ENCODE results near the gene TPSB2.
"Not testable (repeated sequence)": the region's sequence is repeated elsewhere in the genome, so short reads cannot be mapped to it uniquely, and the experiment has no call there.

TPSB2 gene

GRCh38 chr16:1260101-1260680 lies 30.2 kb upstream of the TPSB2 start:
- H3K4me3 ChIP-seq (ENCODE audit: low read depth, low read length), result no peak overlapping the region
- H3K27ac ChIP-seq (ENCODE audit: low read depth, low read length), result no peak overlapping the region
- H3K4me1 ChIP-seq (ENCODE audit: control insufficient read depth, insufficient read depth, low read length), result peaks cover 3% of the 10 kb centered on the region; the same call in 1 of the 2 replicates
- H3K9ac ChIP-seq (ENCODE audit: low read length), result no peak overlapping the region
- H3K27me3 ChIP-seq (ENCODE audit: control insufficient read depth, insufficient read depth, low read length), result peaks cover 68% of the 10 kb centered on the region
- H3K9me3 ChIP-seq (ENCODE audit: control insufficient read depth, insufficient read depth, low read depth, low read length), result peaks cover 7% of the 10 kb centered on the region; the same call in 1 of the 2 replicates
- H3K36me3 ChIP-seq (ENCODE audit: control insufficient read depth, insufficient read depth, low read length), result no peaks in the 10 kb centered on the region

DNA sequence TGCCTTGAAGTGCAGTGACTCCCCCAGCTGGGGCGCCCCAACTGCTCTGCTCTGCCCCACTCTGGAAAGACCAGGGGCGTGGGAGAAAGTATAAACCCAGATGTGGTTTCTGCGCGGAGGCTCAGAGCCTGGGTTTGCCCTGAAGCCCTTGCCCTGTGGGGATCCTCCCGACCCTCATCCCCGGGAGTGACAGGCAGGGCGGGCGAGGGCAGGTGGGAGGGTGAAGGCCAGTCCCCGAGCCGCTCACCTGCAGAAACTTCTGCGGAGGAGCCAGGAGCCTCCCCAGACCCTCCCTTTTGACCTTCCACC lies 29.7 kb upstream of the TPSB2 start:
- peaks cover 68% of the 10 kb centered on the region for H3K27me3 ChIP-seq (ENCODE audit: control insufficient read depth, insufficient read depth, low read length)
- H3K4me3 ChIP-seq (ENCODE audit: low read depth, low read length), result no peak overlapping the region

DNA sequence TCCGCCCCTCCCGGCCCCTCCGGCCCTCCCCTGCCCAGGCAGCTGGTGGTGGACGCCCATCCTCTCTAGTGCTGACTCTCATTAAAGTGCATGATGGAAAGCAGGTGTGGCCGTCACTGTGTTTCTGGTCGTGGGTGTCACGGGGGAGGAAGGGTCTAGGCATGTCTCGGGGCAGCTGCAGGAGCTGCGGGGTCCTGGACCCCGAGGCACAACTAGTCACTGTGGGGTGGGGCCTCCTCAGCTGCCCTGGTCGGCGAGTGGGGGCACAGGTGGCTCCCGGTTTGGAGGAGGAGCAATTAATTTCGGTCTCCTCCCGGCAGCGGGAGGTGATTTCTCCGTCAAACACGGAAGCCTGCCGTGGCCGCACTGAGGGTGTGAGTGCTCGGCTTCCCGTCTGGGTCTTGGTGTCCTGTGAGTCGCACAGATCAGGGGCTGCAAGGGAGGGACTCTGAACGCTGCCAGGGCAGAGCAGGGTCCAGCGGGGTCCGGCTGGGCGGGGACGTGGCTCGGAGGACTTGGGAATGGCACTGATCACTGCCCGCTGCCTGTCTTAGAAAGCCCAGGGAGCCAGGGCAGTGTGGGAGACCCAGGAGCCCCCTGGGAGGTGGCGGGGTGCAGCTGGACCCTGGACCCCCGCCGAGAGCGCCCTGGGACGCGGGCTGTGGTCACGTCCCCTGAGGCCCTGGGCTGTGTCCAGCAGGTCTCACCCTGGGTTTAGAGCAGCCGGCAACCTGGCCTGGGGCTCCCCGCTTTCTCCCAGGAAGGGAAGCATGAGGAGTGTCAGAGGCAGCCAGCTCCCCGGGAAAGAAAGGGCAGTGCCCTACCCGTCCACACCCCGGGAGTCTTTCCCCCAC lies 29.1 kb upstream of the TPSB2 start:
- H3K36me3 ChIP-seq (ENCODE audit: control insufficient read depth, insufficient read depth, low read length), result no peaks in the 10 kb centered on the region
- peaks cover 68% of the 10 kb centered on the region for H3K27me3 ChIP-seq (ENCODE audit: control insufficient read depth, insufficient read depth, low read length)
- no peak overlapping the region for H3K27ac ChIP-seq (ENCODE audit: low read depth, low read length)
- H3K9me3 ChIP-seq (ENCODE audit: control insufficient read depth, insufficient read depth, low read depth, low read length), result no peaks in the 10 kb centered on the region
- H3K4me1 ChIP-seq (ENCODE audit: control insufficient read depth, insufficient read depth, low read length), result peaks cover 3% of the 10 kb centered on the region; the same call in 1 of the 2 replicates
- H3K4me3 ChIP-seq (ENCODE audit: low read depth, low read length), result no peak overlapping the region
- no peak overlapping the region for H3K9ac ChIP-seq (ENCODE audit: low read length)

More for the DNA sequence above, 29.7 kb upstream of the TPSB2 start:
- no peak overlapping the region for H3K9ac ChIP-seq (ENCODE audit: low read length)
- H3K9me3 ChIP-seq (ENCODE audit: control insufficient read depth, insufficient read depth, low read depth, low read length), result peaks cover 3% of the 10 kb centered on the region; the same call in 1 of the 2 replicates
- H3K4me1 ChIP-seq (ENCODE audit: control insufficient read depth, insufficient read depth, low read length), result peaks cover 3% of the 10 kb centered on the region; the same call in 1 of the 2 replicates
- H3K27ac ChIP-seq (ENCODE audit: low read depth, low read length), result no peak overlapping the region
- H3K36me3 ChIP-seq (ENCODE audit: control insufficient read depth, insufficient read depth, low read length), result no peaks in the 10 kb centered on the region

DNA sequence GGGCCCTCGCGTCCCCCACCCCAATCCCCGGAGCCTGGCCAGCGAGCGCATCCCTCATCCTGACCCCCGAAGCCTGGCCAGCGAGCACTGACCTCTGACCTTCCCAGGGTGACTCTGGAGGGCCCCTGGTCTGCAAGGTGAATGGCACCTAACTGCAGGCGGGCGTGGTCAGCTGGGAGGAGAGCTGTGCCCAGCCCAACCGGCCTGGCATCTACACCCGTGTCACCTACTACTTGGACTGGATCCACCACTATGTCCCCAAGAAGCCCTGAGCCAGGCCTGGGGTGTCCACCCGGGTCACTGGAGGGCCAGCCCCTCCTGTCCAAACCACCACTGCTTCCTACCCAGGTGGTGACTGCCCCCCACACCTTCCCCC lies 28.2 kb upstream of the TPSB2 start:
- H3K4me1 ChIP-seq (ENCODE audit: control insufficient read depth, insufficient read depth, low read length), result peaks cover 3% of the 10 kb centered on the region; the same call in 1 of the 2 replicates
- peaks cover 70% of the 10 kb centered on the region for H3K27me3 ChIP-seq (ENCODE audit: control insufficient read depth, insufficient read depth, low read length)
- H3K27ac ChIP-seq (ENCODE audit: low read depth, low read length), result no peak overlapping the region
- H3K9ac ChIP-seq (ENCODE audit: low read length), result no peak overlapping the region
- no peaks in the 10 kb centered on the region for H3K9me3 ChIP-seq (ENCODE audit: control insufficient read depth, insufficient read depth, low read depth, low read length)
- H3K36me3 ChIP-seq (ENCODE audit: control insufficient read depth, insufficient read depth, low read length), result no peaks in the 10 kb centered on the region
- no peak overlapping the region for H3K4me3 ChIP-seq (ENCODE audit: low read depth, low read length)

DNA sequence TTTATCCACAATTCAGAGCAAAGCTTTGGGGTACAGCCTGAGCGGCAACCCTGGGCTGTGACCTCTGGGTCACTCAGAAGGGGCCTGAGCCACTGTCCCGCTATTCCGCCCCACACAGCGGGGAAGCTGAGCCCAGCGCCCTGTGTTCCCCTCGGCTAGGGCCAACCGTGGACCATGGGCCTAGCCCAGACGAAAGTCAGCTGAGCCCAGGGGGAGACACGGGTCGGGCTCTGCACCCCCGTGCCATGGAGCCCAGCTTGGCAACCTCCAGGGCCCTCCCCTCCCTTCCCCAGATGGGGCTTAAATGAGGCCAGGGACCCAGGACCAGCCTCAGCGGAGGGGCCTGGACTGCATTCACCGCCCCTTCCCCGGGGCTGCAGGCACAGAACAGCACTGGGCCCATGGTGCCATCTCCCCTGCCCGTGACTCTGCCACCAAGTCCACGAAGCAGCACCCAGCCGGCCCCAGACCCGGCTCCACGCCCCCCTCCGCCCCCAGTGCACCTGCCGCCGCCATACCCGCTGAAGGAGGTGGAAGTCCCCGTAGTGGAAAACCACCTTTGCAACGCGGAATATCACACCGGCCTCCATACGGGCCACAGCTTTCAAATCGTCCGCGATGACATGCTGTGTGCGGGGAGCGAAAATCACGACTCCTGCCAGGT lies 27.7 kb upstream of the TPSB2 start:
- H3K9me3 ChIP-seq (ENCODE audit: control insufficient read depth, insufficient read depth, low read depth, low read length), result no peaks in the 10 kb centered on the region
- no peak overlapping the region for H3K9ac ChIP-seq (ENCODE audit: low read length)
- no peak overlapping the region for H3K27ac ChIP-seq (ENCODE audit: low read depth, low read length)
- no peaks in the 10 kb centered on the region for H3K36me3 ChIP-seq (ENCODE audit: control insufficient read depth, insufficient read depth, low read length)
- no peak overlapping the region for H3K4me3 ChIP-seq (ENCODE audit: low read depth, low read length)
- H3K27me3 ChIP-seq (ENCODE audit: control insufficient read depth, insufficient read depth, low read length), result peaks cover 68% of the 10 kb centered on the region
- peaks cover 3% of the 10 kb centered on the region; the same call in 1 of the 2 replicates for H3K4me1 ChIP-seq (ENCODE audit: control insufficient read depth, insufficient read depth, low read length)

DNA sequence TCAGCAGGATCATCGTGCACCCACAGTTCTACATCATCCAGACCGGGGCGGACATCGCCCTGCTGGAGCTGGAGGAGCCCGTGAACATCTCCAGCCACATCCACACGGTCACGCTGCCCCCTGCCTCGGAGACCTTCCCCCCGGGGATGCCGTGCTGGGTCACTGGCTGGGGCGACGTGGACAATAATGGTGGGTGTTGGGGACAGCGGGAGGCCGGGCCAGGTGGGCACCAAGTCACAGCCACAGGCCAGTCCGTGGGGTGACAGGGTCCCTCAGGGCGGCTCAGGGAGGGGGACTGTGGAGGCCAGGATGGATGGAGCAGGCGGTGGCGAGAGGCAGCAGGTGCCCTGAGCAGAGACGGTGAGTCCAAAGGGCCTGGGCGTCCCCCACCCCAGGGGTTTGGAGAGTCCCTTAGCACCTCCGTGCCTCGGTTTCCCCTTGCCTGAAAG lies 26.9 kb upstream of the TPSB2 start:
- no peak overlapping the region for H3K9ac ChIP-seq (ENCODE audit: low read length)
- H3K36me3 ChIP-seq (ENCODE audit: control insufficient read depth, insufficient read depth, low read length), result no peaks in the 10 kb centered on the region
- peaks cover 60% of the 10 kb centered on the region for H3K27me3 ChIP-seq (ENCODE audit: control insufficient read depth, insufficient read depth, low read length)
- peaks cover 3% of the 10 kb centered on the region; the same call in 1 of the 2 replicates for H3K4me1 ChIP-seq (ENCODE audit: control insufficient read depth, insufficient read depth, low read length)
- H3K9me3 ChIP-seq (ENCODE audit: control insufficient read depth, insufficient read depth, low read depth, low read length), result no peaks in the 10 kb centered on the region
- no peak overlapping the region for H3K4me3 ChIP-seq (ENCODE audit: low read depth, low read length)
- no peak overlapping the region for H3K27ac ChIP-seq (ENCODE audit: low read depth, low read length)

GRCh38 chr16:1256296-1256873 lies 26.4 kb upstream of the TPSB2 start:
- not testable (repeated sequence) for H3K4me1 ChIP-seq (ENCODE audit: control insufficient read depth, insufficient read depth, low read length); H3K9ac ChIP-seq (ENCODE audit: low read length); H3K9me3 ChIP-seq (ENCODE audit: control insufficient read depth, insufficient read depth, low read depth, low read length); H3K27ac ChIP-seq (ENCODE audit: low read depth, low read length); H3K4me3 ChIP-seq (ENCODE audit: low read depth, low read length); H3K36me3 ChIP-seq (ENCODE audit: control insufficient read depth, insufficient read depth, low read length)
- peaks cover 55% of the 10 kb centered on the region for H3K27me3 ChIP-seq (ENCODE audit: control insufficient read depth, insufficient read depth, low read length)

- not testable (repeated sequence) for H3K27ac ChIP-seq (ENCODE audit: low read depth, low read length); H3K4me1 ChIP-seq (ENCODE audit: control insufficient read depth, insufficient read depth, low read length); H3K4me3 ChIP-seq (ENCODE audit: low read depth, low read length); H3K9ac ChIP-seq (ENCODE audit: low read length); H3K9me3 ChIP-seq (ENCODE audit: control insufficient read depth, insufficient read depth, low read depth, low read length); H3K36me3 ChIP-seq (ENCODE audit: control insufficient read depth, insufficient read depth, low read length)
- H3K27me3 ChIP-seq (ENCODE audit: control insufficient read depth, insufficient read depth, low read length), result peaks cover 46% of the 10 kb centered on the region
These were observed 25.5 kb upstream of the TPSB2 start, which contains the start of gene TPSD1 for GRCh38 chr16:1255276-1256122. Gene TPSD1, plus strand, starts transcription at chr16:1256069. Its CDS starts 212 bp downstream, at chr16:1256281.

DNA sequence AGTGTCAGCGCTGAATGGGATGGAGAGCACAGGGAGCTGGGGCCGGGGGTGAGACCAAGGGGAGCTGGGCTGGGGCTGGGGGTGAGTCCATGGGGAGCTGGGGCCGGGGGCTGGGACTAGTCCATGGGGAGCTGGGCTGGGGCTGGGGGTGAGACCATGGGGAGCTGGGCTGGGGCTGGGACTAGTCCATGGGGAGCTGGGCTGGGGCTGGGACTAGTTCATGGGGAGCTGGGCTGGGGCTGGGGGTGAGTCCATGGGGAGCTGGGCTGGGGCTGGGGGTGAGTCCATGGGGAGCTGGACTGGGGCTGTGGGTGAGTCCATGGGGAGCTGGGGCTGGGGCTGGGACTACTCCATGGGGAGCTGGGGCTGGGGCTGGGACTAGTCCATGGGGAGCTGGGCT lies 24.8 kb upstream of the TPSB2 start:
- not testable (repeated sequence) for H3K9me3 ChIP-seq (ENCODE audit: control insufficient read depth, insufficient read depth, low read depth, low read length); H3K9ac ChIP-seq (ENCODE audit: low read length); H3K4me1 ChIP-seq (ENCODE audit: control insufficient read depth, insufficient read depth, low read length); H3K27ac ChIP-seq (ENCODE audit: low read depth, low read length); H3K36me3 ChIP-seq (ENCODE audit: control insufficient read depth, insufficient read depth, low read length); H3K4me3 ChIP-seq (ENCODE audit: low read depth, low read length)
- peaks cover 39% of the 10 kb centered on the region for H3K27me3 ChIP-seq (ENCODE audit: control insufficient read depth, insufficient read depth, low read length)

DNA sequence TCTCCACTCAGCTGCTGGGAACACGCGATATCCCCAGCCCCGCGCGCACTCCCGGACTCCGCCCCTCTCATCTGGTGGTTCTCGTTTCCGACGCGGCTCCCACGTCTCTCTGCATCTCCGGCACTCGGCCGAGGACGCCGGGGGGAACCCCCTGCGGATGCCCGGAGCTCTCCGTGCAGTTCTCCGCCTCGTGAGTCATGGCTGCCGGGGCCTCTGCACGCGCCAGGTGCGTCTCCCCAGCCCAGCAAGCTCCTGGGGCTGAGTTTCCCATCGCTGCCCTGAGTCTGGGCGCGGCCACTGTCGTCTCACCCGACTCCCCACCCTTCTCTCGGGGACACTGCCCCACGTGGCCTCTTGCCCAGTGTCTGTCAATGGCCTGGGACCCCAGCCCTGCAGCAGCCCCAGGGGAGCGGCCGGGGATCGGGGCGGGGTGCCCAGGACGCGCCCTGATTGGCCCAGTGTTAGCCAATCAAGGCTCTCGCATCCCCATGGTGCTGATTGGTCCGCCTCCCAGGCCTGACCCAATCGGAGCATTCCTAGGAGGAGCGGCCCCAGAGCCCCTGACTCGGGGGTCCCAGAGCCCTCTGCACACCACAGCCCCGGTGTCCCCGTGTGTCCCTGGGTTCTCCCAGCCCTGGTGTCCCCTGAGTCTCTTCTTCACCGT lies 23.8 kb upstream of the TPSB2 start:
- H3K27me3 ChIP-seq (ENCODE audit: control insufficient read depth, insufficient read depth, low read length), result peaks cover 29% of the 10 kb centered on the region
- H3K4me1 ChIP-seq (ENCODE audit: control insufficient read depth, insufficient read depth, low read length); H3K36me3 ChIP-seq (ENCODE audit: control insufficient read depth, insufficient read depth, low read length); H3K4me3 ChIP-seq (ENCODE audit: low read depth, low read length); H3K9ac ChIP-seq (ENCODE audit: low read length); H3K27ac ChIP-seq (ENCODE audit: low read depth, low read length); H3K9me3 ChIP-seq (ENCODE audit: control insufficient read depth, insufficient read depth, low read depth, low read length): not testable (repeated sequence)

All from HUES6 (cell line).